ENCODE data around the gene FLNC. TPM values are rescaled to one million over a fixed set of nuclear protein-coding genes. Genes with fewer than 3 reads are reported as not detected.

FLNC gene
- total and polyA plus RNA-seq, 2 of the 13 experiments (the other 11 are each of a cell fraction or from before 2014, with no cell fraction given), result 0.02 TPM; not detected in 1

DNA sequence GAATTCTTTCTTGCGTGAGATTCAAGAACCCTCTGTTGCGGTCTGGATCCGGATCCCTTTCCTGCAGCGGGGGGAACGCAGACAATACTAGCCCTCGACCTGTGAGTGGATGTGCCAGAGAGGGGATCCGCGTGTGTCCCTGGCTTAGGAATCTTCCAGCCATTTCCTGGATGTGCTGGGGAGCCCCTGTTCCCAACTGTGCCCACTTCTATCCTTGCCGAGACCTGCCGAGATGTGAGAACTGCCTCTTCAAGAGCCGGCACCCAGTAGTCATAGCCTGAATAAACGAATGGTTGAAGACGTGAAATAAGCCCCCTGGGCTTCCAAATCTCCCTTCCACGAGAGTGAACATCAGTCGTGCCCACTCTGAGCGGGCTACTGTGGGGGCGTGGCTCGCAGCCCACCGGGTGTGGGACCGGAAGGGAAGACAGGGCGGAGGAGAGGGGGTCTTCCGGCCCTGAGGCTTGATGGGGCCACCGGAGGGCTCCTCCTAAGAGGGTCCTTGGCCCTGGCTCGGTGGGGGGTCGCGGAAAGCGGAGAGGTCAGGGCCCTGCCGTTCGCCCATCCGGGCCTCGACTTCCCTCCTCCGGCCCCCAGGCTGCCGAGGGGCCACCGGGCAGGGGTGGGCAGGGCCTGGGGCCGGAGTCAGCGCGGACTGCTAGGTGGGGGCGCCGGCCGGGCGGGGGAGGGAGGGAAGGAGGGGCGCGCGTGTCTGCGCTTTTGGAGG lies 39.7 kb upstream of the FLNC start:
- peaks cover 5 to 32% of the 10 kb centered on the region in 2 experiments; a peak in 4 of 5 replicates for H3K27me3 ChIP-seq (ENCODE audit: control insufficient read depth in 1 of 2, insufficient read depth in 2 of 2, low read length in 2 of 2)
- FAIRE-seq, result no peak
- no peak overlapping the region for H3K9ac ChIP-seq (ENCODE audit: insufficient read depth, low read depth, low read length)
- TF ChIP-seq SALL1 (CRISPR knock-in tag; IDR thresholded peaks at IDR 0.05), result no peak
- TF ChIP-seq PAF1 (CRISPR knock-in tag; IDR thresholded peaks at IDR 0.05), result no peak
- no peak for TF ChIP-seq SNAPC2 (CRISPR knock-in tag; IDR thresholded peaks at IDR 0.05)
- TF ChIP-seq, protein P1, sequence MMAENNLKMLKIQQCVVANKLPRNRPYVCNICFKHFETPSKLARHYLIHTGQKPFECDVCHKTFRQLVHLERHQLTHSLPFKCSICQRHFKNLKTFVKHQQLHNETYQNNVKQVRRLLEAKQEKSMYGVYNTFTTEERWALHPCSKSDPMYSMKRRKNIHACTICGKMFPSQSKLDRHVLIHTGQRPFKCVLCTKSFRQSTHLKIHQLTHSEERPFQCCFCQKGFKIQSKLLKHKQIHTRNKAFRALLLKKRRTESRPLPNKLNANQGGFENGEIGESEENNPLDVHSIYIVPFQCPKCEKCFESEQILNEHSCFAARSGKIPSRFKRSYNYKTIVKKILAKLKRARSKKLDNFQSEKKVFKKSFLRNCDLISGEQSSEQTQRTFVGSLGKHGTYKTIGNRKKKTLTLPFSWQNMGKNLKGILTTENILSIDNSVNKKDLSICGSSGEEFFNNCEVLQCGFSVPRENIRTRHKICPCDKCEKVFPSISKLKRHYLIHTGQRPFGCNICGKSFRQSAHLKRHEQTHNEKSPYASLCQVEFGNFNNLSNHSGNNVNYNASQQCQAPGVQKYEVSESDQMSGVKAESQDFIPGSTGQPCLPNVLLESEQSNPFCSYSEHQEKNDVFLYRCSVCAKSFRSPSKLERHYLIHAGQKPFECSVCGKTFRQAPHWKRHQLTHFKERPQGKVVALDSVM (CRISPR knock-in tag; IDR thresholded peaks at IDR 0.05), result no peak
- no peak for TF ChIP-seq EED (CRISPR knock-in tag; IDR thresholded peaks at IDR 0.05)
- TF ChIP-seq, protein P2, sequence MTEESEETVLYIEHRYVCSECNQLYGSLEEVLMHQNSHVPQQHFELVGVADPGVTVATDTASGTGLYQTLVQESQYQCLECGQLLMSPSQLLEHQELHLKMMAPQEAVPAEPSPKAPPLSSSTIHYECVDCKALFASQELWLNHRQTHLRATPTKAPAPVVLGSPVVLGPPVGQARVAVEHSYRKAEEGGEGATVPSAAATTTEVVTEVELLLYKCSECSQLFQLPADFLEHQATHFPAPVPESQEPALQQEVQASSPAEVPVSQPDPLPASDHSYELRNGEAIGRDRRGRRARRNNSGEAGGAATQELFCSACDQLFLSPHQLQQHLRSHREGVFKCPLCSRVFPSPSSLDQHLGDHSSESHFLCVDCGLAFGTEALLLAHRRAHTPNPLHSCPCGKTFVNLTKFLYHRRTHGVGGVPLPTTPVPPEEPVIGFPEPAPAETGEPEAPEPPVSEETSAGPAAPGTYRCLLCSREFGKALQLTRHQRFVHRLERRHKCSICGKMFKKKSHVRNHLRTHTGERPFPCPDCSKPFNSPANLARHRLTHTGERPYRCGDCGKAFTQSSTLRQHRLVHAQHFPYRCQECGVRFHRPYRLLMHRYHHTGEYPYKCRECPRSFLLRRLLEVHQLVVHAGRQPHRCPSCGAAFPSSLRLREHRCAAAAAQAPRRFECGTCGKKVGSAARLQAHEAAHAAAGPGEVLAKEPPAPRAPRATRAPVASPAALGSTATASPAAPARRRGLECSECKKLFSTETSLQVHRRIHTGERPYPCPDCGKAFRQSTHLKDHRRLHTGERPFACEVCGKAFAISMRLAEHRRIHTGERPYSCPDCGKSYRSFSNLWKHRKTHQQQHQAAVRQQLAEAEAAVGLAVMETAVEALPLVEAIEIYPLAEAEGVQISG (CRISPR knock-in tag; IDR thresholded peaks at IDR 0.05), result no peak
- no peak for TF ChIP-seq ONECUT2 (CRISPR knock-in tag; IDR thresholded peaks at IDR 0.05)
- TF ChIP-seq SIN3B (IDR thresholded peaks at IDR 0.05; ENCODE audit: low read length), result no peak
- TF ChIP-seq, protein P3, sequence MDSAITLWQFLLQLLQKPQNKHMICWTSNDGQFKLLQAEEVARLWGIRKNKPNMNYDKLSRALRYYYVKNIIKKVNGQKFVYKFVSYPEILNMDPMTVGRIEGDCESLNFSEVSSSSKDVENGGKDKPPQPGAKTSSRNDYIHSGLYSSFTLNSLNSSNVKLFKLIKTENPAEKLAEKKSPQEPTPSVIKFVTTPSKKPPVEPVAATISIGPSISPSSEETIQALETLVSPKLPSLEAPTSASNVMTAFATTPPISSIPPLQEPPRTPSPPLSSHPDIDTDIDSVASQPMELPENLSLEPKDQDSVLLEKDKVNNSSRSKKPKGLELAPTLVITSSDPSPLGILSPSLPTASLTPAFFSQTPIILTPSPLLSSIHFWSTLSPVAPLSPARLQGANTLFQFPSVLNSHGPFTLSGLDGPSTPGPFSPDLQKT (CRISPR knock-in tag; IDR thresholded peaks at IDR 0.05; ENCODE audit: borderline replicate concordance), result no peak
- TF ChIP-seq MATR3 (CRISPR knock-in tag; IDR thresholded peaks at IDR 0.05), result no peak
- no peak for TF ChIP-seq TCF12 (IDR thresholded peaks at IDR 0.05)
- TF ChIP-seq TCF12 (CRISPR knock-in tag; IDR thresholded peaks at IDR 0.05), result no peak
- TF ChIP-seq ZNF143 (CRISPR knock-in tag; IDR thresholded peaks at IDR 0.05), result no peak
- TF ChIP-seq RFX5 (IDR thresholded peaks at IDR 0.05; ENCODE audit: low read depth, low read length), result no peak

More for the DNA sequence above, 39.7 kb upstream of the FLNC start:
- Histone ChIP-seq H3K9me3 (ENCODE audit: low read length) (no peaks in the 10 kb centered on the region), H3K4me2 (ENCODE audit: low read depth, low read length) (peak overlapping the region; percentile 94), H3K4me3 (replicated peaks in 1 of 3; ENCODE audit: insufficient read depth in 1 of 3, low read depth in 2 of 3, low read length in 3 of 3) (peak overlapping the region; percentile 59 to 79 (median 65); a peak in 5 of 6 replicates), H3K27ac (ENCODE audit: extremely low read length, insufficient read depth, low read length) (no peak overlapping the region), H4K20me1 (ENCODE audit: insufficient read depth, low read length) (no peaks in the 10 kb centered on the region), H3K4me1 (ENCODE audit: insufficient read depth, low read length) (peaks cover 17% of the 10 kb centered on the region), H2AFZ (ENCODE audit: low read length) (no peak overlapping the region), H3K79me2 (ENCODE audit: insufficient read depth, low read length) (no peaks in the 10 kb centered on the region), H3K36me3 (replicated peaks in 1 of 2; ENCODE audit: control insufficient read depth in 1 of 2, insufficient read depth in 2 of 2, low read length in 2 of 2) (no peaks in the 10 kb centered on the region)
- ATAC-seq (no peak), DNase-seq (ENCODE audit: low spot score) (no peak)
- BruUV-seq (replicated peaks), result no TSS peak
- WGBS (ENCODE audit: low lambda C conversion rate), result 66% methylated on average over 29 of the region's 45 CpGs
- intact Hi-C loops (cut with micrococcal nuclease; ENCODE audit: unreplicated experiment), result no loop called here
- CTCF ChIA-PET (ENCODE audit: low intra/inter-chr PET ratio, low total read pairs), result no interaction called here
- in situ Hi-C loops (cut with HindIII; ENCODE audit: extremely low pct_ligation_motif_present, low pct_unique_long_range_greater_than_20kb), result loop anchor here (5.0 kb wide), 1 partner anchor 92 kb away; no protein-coding TSS in a partner anchor
- POLR2A ChIA-PET, result interaction anchor here (1.1 kb wide), 1 partner anchor 52 kb away, joined by 3 read pairs; the partner anchor contains the start of gene CALU
